ENCODE results near the gene LRRC75B. TPM values are rescaled to one million over a fixed set of nuclear protein-coding genes. Genes with fewer than 3 reads are reported as not detected.

The LRRC75B gene
- total and polyA plus RNA-seq, 2 experiments from 2014 or later = 7.8 to 10.6 TPM

- no peak overlapping the region for H3K9ac ChIP-seq
- 95 to 99% methylated on average over 21 of the region's 21 CpGs for WGBS, 2 experiments (ENCODE audit: low coverage in 1 of 2, low lambda C conversion rate in 2 of 2, missing lambda C conversion rate in 2 of 2)
Measured at GRCh38 chr22:24588757-24589481, 4.0 kb downstream of the LRRC75B start.

GRCh38 chr22:24588381-24588756, 4.5 kb downstream of the LRRC75B start:
- Histone ChIP-seq H3K9me2 (ENCODE audit: insufficient read depth) (no peaks in the 10 kb centered on the region), H3K4me3 (no peak overlapping the region), H3K4me2 (ENCODE audit: unreplicated experiment) (no peak overlapping the region), H3K4me1 (ENCODE audit: insufficient read depth) (peaks cover 8% of the 10 kb centered on the region; the same call in 1 of the 2 replicates), H3K27ac (no peak overlapping the region), H4K20me1 (ENCODE audit: insufficient read depth) (no peaks in the 10 kb centered on the region), H3K9ac (no peak overlapping the region), H3K79me2 (ENCODE audit: insufficient read depth) (no peaks in the 10 kb centered on the region), H3K27me3 (replicated peaks; ENCODE audit: insufficient read depth) (no peaks in the 10 kb centered on the region), H2AFZ (no peak overlapping the region), H3K9me3 (ENCODE audit: low read depth) (no peaks in the 10 kb centered on the region), H3K36me3 (ENCODE audit: low read depth) (no peaks in the 10 kb centered on the region), H3F3A (ENCODE audit: insufficient read depth) (no peaks in the 10 kb centered on the region)
- no peak for DNase-seq
- in situ Hi-C loops (cut with MboI) = no loop called here
- TF ChIP-seq EZH2 (IDR thresholded peaks at IDR 0.05; ENCODE audit: insufficient read depth, poor library complexity, severe bottlenecking) (no peak), EZH2phosphoT487 (IDR thresholded peaks at IDR 0.05; ENCODE audit: insufficient read depth, low read depth) (no peak)
- WGBS, 2 experiments (ENCODE audit: low coverage in 1 of 2, low lambda C conversion rate in 2 of 2, missing lambda C conversion rate in 2 of 2) = 79 to 81% methylated on average over 12 to 13 of the region's 13 CpGs

More at GRCh38 chr22:24588757-24589481, 4.0 kb downstream of the LRRC75B start:
- no peak for DNase-seq
- Histone ChIP-seq H3K4me2 (ENCODE audit: unreplicated experiment) (no peak overlapping the region), H4K20me1 (ENCODE audit: insufficient read depth) (no peaks in the 10 kb centered on the region), H3K4me3 (no peak overlapping the region), H3K9me3 (ENCODE audit: low read depth) (no peaks in the 10 kb centered on the region), H3K36me3 (ENCODE audit: low read depth) (no peaks in the 10 kb centered on the region), H3K79me2 (ENCODE audit: insufficient read depth) (no peaks in the 10 kb centered on the region), H3F3A (ENCODE audit: insufficient read depth) (no peaks in the 10 kb centered on the region), H3K27me3 (replicated peaks; ENCODE audit: insufficient read depth) (no peaks in the 10 kb centered on the region), H3K27ac (no peak overlapping the region), H3K4me1 (ENCODE audit: insufficient read depth) (peaks cover 5% of the 10 kb centered on the region; the same call in 1 of the 2 replicates), H3K9me2 (ENCODE audit: insufficient read depth) (no peaks in the 10 kb centered on the region), H2AFZ (no peak overlapping the region)
- TF ChIP-seq EZH2phosphoT487 (IDR thresholded peaks at IDR 0.05; ENCODE audit: insufficient read depth, low read depth) (no peak), EZH2 (IDR thresholded peaks at IDR 0.05; ENCODE audit: insufficient read depth, poor library complexity, severe bottlenecking) (no peak)
- in situ Hi-C loops (cut with MboI) = no loop called here

DNA sequence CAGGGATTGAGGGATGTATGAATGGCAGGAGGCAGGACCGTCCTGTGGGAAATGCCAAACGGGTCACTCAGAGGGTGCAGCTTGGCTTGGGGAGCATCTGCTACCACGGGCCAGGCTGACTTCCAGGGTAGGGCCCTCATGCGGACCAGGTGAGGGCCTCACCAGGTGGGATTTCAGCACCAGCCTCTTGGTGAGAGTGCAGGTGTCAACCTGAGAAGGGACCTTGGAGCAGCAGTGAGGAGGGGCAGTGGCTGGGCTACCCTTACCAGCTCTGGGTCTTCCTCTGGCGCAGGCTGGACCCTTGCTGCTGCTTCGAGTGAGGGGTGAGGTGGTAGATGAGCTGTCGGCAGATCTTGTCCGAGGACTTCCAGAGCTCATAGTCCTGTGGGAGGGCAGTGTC, 4.9 kb downstream of the LRRC75B start:
- Histone ChIP-seq H3K4me1 (ENCODE audit: insufficient read depth) (0 out of 2 replicates have a peak, but pooled peaks cover 6% of the 10 kb centered on the region), H3F3A (ENCODE audit: insufficient read depth) (no peaks in the 10 kb centered on the region), H4K20me1 (ENCODE audit: insufficient read depth) (no peaks in the 10 kb centered on the region), H3K27ac (no peak overlapping the region), H3K27me3 (replicated peaks; ENCODE audit: insufficient read depth) (no peaks in the 10 kb centered on the region), H3K9me2 (ENCODE audit: insufficient read depth) (no peaks in the 10 kb centered on the region), H3K9me3 (ENCODE audit: low read depth) (no peaks in the 10 kb centered on the region), H3K4me3 (no peak overlapping the region), H3K79me2 (ENCODE audit: insufficient read depth) (no peaks in the 10 kb centered on the region), H3K36me3 (ENCODE audit: low read depth) (no peaks in the 10 kb centered on the region), H3K9ac (no peak overlapping the region), H2AFZ (no peak overlapping the region), H3K4me2 (ENCODE audit: unreplicated experiment) (no peak overlapping the region)
- WGBS, 2 experiments (ENCODE audit: low coverage in 1 of 2, low lambda C conversion rate in 2 of 2, missing lambda C conversion rate in 2 of 2) = 87 to 88% methylated on average over 7 to 8 of the region's 8 CpGs
- in situ Hi-C loops (cut with MboI) = no loop called here
- no peak for DNase-seq
- no peak for TF ChIP-seq EZH2phosphoT487 (IDR thresholded peaks at IDR 0.05; ENCODE audit: insufficient read depth, low read depth)
- TF ChIP-seq EZH2 (IDR thresholded peaks at IDR 0.05; ENCODE audit: insufficient read depth, poor library complexity, severe bottlenecking) = no peak

GRCh38 chr22:24587251-24587650, 5.6 kb downstream of the LRRC75B start:
- H4K20me1 ChIP-seq (ENCODE audit: insufficient read depth) = no peaks in the 10 kb centered on the region
- no peak overlapping the region for H2AFZ ChIP-seq
- H3K9me3 ChIP-seq (ENCODE audit: low read depth) = no peaks in the 10 kb centered on the region
- no peak for DNase-seq
- H3K4me2 ChIP-seq (ENCODE audit: unreplicated experiment) = no peak overlapping the region
- no peak overlapping the region for H3K4me3 ChIP-seq
- H3K27me3 ChIP-seq (replicated peaks; ENCODE audit: insufficient read depth) = no peaks in the 10 kb centered on the region
- WGBS, 2 experiments (ENCODE audit: low coverage in 1 of 2, low lambda C conversion rate in 2 of 2, missing lambda C conversion rate in 2 of 2) = 87 to 90% methylated on average over 5 of the region's 5 CpGs
- H3K79me2 ChIP-seq (ENCODE audit: insufficient read depth) = no peaks in the 10 kb centered on the region
- in situ Hi-C loops (cut with MboI) = no loop called here
- no peaks in the 10 kb centered on the region for H3K36me3 ChIP-seq (ENCODE audit: low read depth)
- H3K9ac ChIP-seq = no peak overlapping the region
- H3K27ac ChIP-seq = no peak overlapping the region
- H3F3A ChIP-seq (ENCODE audit: insufficient read depth) = no peaks in the 10 kb centered on the region
- H3K9me2 ChIP-seq (ENCODE audit: insufficient read depth) = no peaks in the 10 kb centered on the region
- TF ChIP-seq EZH2 (IDR thresholded peaks at IDR 0.05; ENCODE audit: insufficient read depth, poor library complexity, severe bottlenecking) (no peak), EZH2phosphoT487 (IDR thresholded peaks at IDR 0.05; ENCODE audit: insufficient read depth, low read depth) (no peak)
- 0 out of 2 replicates have a peak, but pooled peaks cover 6% of the 10 kb centered on the region for H3K4me1 ChIP-seq (ENCODE audit: insufficient read depth)
